HG03060 (cell line): Measurements from ENCODE around the gene NRG3.
"Not testable (repeated sequence)": the region's sequence is repeated elsewhere in the genome, so short reads cannot be mapped to it uniquely, and the experiment has no call there.

Experiments used
- ATAC-seq: cut with Tn5 transposase; IDR thresholded peaks from one replicate; pipeline ENCODE4 v1.9.1; 2021; ENCODE audit warnings: low read depth, moderate number of reproducible peaks; ENCODE audit not compliant: unreplicated experiment

The NRG3 gene

GRCh38 chr10:81953420-81953819, 78.4 kb downstream of the NRG3 start:
- ATAC-seq, result no peak

- no peak for ATAC-seq
These were observed 83.0 kb downstream of the NRG3 start for GRCh38 chr10:81957976-81958375.

GRCh38 chr10:81959016-81959415, 84.0 kb downstream of the NRG3 start:
- ATAC-seq, result no peak

GRCh38 chr10:81961451-81962184, 86.6 kb downstream of the NRG3 start:
- no peak for ATAC-seq

- ATAC-seq, result no peak
These were observed 88.6 kb downstream of the NRG3 start for GRCh38 chr10:81963606-81964005.

GRCh38 chr10:81967716-81968115, 92.7 kb downstream of the NRG3 start:
- no peak for ATAC-seq

- no peak for ATAC-seq
These were observed 94.1 kb downstream of the NRG3 start for GRCh38 chr10:81969136-81969535.

GRCh38 chr10:81978238-81978637, 103.2 kb downstream of the NRG3 start:
- no peak for ATAC-seq

- ATAC-seq, result no peak
These were observed 106.7 kb downstream of the NRG3 start for GRCh38 chr10:81981724-81982123.

- ATAC-seq, result no peak
These were observed 109.4 kb downstream of the NRG3 start for GRCh38 chr10:81984428-81984827.

GRCh38 chr10:81995254-81995653, 120.3 kb downstream of the NRG3 start:
- ATAC-seq, result no peak

- ATAC-seq, result no peak
These were observed 121.9 kb downstream of the NRG3 start for GRCh38 chr10:81996927-81997326.

- no peak for ATAC-seq
These were observed 146.0 kb downstream of the NRG3 start for GRCh38 chr10:82020999-82021398.

GRCh38 chr10:82027711-82028110, 152.7 kb downstream of the NRG3 start:
- ATAC-seq, result no peak

GRCh38 chr10:82037076-82037475, 162.1 kb downstream of the NRG3 start:
- ATAC-seq, result no peak

- ATAC-seq, result no peak
These were observed 163.6 kb downstream of the NRG3 start for GRCh38 chr10:82038587-82038986.

- no peak for ATAC-seq
These were observed 165.3 kb downstream of the NRG3 start for GRCh38 chr10:82040336-82040735.

GRCh38 chr10:82041018-82041417, 166.0 kb downstream of the NRG3 start:
- ATAC-seq, result no peak

- ATAC-seq, result no peak
These were observed 181.4 kb downstream of the NRG3 start for GRCh38 chr10:82056391-82056790.

- not testable (repeated sequence) for ATAC-seq
These were observed 192.2 kb downstream of the NRG3 start for GRCh38 chr10:82067192-82067591.

GRCh38 chr10:82068501-82068900, 193.5 kb downstream of the NRG3 start:
- no peak for ATAC-seq

- ATAC-seq, result no peak
These were observed 196.2 kb downstream of the NRG3 start for GRCh38 chr10:82071231-82071630.

GRCh38 chr10:82072124-82072523, 197.1 kb downstream of the NRG3 start:
- ATAC-seq, result no peak
